ENCODE measurements around the gene ACTA1.
"Not testable (repeated sequence)": the region's sequence is repeated elsewhere in the genome, so short reads cannot be mapped to it uniquely, and the experiment has no call there.

ACTA1 gene

DNA sequence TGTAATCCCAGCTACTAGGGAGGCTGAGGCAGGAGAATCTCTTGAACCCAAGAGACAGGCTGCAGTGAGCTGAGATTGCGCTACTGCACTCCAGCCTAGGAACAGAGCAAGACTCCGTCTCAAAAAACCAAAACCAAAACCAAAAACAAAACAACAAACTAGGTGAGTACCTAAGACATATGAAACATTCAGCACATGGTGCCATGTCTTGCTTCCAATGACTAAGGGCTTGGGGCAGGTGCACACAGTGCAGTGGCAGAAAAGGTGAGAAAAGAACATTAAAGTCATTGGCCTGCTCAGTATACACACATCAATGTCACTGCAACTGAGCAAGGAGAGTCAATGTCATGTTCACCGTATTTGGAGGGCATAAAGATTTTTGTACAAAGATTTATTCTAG is 4.1 kb upstream of the ACTA1 start:
- no peak for DNase-seq

DNA sequence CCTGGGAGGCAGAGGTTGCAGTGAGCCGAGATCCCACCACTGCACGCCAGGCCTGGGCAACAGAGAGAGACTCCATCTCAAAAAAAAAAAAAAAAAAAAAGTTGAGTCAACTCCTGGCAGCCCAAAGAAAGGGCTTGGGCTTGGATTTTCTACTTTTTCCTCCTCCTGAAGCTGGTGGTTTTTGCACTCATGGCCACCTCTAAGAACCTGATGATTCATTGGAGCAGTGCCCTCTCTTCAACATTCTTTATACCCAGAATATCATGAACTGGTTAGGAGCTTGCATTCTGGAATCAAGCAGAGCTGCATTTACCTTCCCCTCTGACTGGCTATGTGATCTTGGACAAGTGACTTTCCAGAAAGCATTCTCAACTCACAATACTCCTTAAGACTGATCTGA is 3.5 kb upstream of the ACTA1 start:
- peak; percentile 44 for DNase-seq

DNA sequence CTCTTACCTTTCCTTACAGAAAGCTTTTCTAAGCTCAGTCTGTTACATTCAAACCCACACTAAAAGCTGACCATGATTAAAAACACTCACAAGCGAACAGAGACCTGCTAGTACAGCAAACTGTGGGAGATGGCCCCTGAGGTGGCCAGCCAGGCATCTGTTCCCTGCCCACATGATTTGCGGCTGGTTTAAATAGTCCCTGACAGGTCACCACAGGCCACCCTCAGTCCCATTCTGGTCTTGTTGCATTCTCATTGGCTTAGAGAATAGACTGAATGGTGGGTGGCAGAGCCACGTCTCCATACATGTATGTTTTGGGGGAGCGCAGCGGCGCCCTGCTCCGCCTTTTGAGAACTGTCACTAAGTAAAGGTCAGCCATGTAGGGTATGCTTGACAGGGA is 2.3 kb upstream of the ACTA1 start:
- no peak for DNase-seq

DNA sequence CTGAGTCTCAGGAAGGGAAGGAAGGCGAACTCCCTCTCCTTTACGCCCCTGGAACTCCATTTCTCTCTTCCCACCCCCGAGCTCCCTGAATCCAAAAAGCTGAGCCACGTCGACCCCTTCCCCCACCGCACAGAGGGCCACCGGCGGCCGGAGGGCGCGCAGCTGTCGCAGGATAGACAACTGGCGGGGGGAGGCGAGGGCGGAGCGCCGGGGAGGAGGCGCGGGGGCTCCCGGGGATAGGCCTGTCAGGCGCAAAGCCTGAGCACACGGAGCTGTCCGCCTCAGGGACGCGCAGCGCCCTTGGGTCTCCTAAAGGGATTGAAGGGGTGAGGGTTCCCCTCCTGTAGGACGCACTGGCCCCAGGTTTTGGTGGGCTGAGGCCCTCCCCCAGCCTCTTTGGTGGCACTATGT is 752 bp upstream of the ACTA1 start:
- DNase-seq: no peak

DNA sequence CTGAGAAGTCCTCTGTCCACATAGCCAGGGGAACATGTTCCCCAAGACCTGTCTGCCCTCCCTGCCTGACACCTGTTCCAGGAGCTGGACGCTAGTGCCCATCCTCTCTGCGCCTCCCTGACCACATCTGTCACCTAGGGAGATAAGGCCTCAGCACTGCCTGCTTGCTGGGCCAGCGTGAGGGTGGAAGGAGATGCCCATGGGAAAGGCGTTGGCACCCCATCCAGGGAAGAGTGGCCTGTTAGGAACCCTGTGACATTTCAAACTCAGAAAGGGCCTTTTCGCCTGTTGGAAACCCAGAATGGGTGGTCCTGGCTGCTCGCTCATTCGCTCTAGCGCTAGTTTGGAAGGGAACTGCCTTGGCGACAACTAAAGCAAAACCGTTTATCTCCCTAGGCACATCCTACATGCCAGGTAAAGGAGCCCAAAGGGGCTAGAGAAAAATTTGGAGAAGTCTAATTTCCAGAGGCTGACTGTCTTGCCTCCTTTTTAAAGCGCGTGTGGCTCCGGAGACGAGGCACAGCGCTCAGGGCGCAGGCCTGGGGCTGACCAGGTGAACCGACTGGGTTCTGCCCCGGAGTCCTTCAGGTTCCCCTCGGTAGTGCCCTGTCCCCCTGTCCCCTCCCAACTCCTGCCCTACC is 410 bp downstream of the ACTA1 start:
- DNase-seq: no peak

DNA sequence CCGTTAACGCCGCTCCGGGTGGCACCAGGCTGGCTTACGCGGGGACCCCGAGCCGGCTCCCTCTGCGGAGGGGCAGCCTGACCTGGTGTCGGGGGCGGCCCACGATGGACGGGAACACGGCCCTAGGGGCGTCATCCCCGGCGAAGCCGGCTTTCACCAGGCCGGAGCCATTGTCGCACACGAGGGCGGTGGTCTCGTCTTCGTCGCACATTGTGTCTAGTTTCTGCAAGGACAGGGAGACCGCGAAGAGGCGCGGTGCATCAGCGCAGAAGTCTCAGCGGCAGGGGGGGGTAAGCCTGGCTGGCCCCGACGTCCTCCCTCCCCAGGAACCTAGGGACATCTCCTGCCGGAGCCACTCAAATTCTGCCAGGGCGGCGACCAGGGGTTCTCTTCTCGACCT is 989 bp downstream of the ACTA1 start:
- no peak for DNase-seq

DNA sequence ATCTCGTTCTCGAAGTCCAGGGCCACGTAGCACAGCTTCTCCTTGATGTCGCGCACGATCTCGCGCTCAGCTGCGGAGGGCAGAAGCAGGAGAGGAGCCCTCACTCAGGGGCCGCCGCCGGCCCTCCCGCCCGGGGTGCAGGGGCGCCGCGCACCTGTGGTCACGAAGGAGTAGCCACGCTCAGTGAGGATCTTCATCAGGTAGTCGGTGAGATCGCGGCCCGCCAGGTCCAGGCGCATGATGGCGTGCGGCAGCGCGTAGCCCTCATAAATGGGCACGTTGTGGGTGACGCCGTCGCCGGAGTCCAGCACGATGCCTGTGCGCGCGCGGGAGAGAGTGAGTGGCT is 1.8 kb downstream of the ACTA1 start:
- no peak for DNase-seq

DNA sequence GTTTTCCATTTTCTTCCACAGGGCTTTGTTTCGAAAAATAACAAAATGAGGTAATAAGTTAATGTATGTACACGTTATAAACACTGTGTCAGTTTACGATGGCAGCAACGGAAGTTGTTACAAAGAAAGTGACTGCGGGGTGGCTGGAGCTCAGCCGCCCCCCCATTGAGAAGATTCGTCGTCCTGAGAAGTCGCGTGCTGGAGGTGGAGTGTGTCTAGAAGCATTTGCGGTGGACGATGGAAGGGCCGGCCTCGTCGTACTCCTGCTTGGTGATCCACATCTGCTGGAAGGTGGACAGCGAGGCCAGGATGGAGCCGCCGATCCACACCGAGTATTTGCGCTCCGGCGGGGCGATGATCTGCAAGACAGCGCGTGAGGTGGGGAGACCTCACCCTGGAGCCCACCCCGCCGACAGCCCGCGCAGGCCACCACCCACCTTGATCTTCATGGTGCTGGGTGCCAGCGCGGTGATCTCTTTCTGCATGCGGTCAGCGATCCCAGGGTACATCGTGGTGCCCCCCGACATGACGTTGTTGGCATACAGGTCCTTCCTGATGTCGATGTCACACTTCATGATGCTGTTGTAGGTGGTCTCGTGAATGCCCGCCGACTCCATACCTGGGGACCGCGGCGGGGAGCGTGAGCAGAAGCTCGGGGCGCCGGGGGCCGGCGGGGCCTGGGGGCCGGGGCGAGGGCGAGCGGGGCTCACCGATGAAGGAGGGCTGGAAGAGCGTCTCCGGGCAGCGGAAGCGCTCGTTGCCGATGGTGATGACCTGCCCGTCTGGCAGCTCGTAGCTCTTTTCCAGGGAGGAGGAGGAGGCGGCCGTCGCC is 2.4 kb downstream of the ACTA1 start:
- DNase-seq: no peak

DNA sequence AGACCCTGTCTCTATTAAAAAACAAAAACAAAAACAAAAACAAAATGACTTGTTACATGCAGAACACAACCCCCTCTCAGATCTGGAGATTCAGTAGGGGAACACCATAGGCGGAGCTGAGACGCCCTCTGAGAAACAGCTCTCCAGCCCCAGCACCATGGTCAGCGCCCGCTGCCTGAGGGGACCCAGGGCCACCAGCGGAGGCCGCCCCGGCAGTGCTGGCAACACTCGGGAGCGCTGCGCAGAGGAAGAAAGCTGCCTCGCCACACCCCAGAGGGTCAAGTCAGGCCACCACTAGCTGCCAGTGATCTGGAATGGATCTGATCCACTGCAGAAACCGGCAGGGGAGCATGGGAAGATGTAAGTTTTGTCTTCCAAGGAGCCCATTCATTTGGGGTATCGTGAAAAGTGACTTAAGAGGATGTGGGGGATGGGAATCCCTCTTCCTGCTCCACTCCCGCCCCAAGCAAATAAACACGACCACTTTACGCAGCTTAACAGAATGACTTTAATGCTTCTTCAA is 3.1 kb downstream of the ACTA1 start:
- peak; percentile 55 for DNase-seq

DNA sequence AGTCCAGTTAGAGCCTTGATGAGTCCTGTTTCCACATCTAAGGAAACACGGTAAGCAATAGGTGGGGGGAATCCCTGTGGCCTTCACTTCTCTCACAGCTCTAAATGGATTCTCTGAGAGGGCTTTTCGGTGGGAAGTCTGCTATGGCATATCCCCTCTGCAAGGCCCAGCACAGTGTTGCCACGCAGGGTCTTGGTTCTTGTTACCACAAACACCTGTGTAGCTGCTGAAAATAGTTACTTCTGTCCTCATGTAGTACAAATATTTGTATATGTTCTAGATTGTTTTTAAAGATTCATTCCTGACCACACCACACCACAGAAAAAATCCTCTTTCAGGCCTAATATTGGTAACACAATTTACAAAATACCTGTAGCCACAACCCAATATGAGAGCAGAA is 5.6 kb downstream of the ACTA1 start:
- no peak for DNase-seq

DNA sequence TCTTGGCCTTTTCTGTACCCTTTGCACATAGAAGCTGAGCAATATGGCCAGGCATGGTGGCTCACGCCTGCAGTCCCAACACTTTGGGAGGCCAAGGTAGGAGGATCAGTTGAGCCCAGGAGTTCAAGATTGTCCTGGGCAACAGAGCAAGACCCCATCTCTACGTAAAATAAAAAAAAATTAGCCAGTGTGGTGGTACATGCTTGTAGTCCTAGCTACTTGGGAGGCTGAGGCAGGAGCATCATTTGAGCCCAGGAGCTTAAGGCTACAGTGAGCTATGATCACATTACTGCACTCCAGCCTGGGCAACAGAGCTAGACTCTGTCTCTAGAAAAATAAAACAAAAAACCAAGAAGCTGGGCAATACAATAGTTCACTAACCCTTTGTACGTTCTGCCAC is 6.3 kb downstream of the ACTA1 start:
- no peak for DNase-seq

DNA sequence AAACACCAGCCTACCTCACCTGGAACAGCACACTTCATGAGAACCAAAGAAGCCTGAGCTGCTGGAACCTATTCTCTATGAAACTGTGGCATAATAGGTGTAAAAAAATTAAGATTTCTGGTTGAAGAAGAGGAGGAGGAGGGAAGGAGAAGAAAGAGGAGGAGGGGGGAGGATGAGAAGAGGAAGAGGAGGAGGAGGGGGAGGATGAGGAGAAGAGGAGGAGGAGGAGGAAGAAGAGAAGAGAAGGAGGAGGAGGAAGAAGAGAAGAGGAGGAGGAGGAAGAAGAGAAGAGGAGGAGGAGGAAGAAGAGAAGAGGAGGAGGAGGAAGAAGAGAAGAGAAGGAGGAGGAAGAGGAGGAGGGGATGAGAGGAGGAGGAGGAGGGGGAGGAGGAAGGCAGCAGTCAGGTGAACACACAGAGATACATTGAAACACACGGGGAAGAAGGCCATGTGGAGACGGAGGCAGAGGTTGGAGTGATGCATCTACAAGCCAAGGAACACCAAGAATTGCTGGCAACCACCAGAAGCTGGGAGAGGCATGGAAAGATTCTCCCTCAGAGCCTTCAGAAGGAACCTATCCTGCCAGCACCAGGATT is 8.2 kb downstream of the ACTA1 start:
- DNase-seq: no peak

DNA sequence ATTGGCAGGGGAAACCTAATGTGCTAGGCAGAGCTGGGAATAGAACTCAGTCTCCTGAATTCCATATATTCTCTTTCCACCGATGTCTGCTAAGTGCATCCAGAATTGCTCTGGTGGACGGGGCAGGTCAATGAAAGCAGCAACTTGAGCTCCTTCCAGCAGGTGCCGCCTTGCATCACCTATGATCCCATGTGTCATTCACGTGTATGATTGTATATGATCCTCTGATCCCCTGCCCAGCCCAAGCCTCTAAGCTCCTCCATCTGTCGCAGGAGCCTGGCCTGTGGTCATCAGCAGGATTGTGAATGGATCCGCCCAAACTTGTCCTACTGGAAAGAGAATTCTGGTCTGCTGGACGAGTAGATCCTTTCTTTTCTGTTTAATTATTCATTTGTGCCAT is 13.1 kb downstream of the ACTA1 start:
- no peak for DNase-seq

DNA sequence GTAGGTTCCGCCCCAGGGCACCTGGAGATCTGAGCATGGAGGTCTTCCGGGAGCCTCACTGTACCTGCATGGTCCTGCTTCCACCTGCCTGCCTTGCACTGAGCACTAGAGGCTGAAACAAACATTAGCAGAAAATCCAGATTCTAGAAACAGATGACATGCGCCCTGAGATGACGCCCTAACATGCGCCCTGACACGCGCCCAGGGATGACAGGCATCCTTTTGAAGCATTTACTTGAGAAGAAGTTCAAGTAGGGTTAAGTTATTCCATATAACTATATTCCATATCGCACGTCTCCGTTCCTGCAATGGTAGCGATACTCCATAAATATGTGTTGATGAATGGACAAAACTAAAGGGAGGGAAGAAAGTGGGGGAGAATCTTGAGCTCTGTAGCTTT is 13.7 kb downstream of the ACTA1 start:
- DNase-seq: no peak

DNA sequence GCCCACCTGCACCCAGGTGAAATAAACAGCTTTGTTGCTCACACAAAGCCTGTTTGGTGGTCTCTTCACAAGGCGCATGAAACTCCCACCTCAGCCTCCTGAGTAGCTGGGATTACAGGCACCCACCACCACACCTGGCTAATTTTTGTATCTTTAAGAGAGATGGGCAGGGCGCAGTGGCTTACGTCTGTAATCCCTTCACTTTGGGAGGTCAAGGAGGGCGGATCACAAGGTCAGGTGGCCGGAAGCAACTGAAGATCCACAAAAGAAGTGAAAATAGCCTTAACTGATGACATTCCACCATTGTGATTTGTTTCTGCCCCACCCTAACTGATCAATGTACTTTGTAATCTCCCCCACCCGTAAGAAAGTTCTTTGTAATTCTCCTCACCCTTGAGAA is 15.3 kb downstream of the ACTA1 start:
- DNase-seq: not testable (repeated sequence)

DNA sequence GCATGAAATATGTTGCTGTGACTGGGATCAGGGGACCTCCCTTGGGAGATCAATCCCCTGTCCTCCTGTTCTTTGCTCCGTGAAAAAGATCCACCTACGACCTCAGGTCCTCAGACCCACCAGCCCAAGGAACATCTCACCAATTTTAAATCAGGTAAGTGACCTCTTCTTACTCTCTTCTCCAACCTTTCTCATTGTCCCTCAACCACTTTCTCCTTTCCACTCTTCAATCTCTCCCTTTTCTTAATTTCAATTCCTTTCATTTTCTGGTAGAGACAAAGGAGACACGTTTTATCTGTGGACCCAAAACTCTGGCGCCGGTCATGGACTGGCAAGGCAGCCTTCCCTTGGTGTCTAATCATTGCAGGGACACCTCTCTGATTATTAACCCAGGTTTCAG is 21.1 kb downstream of the ACTA1 start:
- DNase-seq: not testable (repeated sequence)

DNA sequence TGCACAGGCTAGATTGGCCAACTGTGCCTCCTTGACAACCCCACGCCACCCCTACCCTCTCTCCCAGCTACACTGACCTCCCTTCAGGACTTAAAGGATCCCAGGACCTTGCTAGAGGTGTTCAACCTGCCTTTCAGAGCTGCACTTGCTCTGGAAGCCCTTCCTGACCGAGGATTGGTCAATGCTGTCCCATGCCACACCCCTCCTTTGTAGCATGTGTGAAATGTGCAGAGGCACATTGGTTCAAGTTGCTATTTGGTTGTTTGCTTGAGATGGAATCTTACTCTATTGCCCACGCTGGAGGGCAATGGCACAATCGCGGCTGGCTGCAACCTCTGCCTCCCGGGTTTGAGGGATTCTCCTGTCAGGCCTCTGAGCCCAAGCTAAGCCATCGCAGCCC is 21.8 kb downstream of the ACTA1 start:
- DNase-seq: no peak

DNA sequence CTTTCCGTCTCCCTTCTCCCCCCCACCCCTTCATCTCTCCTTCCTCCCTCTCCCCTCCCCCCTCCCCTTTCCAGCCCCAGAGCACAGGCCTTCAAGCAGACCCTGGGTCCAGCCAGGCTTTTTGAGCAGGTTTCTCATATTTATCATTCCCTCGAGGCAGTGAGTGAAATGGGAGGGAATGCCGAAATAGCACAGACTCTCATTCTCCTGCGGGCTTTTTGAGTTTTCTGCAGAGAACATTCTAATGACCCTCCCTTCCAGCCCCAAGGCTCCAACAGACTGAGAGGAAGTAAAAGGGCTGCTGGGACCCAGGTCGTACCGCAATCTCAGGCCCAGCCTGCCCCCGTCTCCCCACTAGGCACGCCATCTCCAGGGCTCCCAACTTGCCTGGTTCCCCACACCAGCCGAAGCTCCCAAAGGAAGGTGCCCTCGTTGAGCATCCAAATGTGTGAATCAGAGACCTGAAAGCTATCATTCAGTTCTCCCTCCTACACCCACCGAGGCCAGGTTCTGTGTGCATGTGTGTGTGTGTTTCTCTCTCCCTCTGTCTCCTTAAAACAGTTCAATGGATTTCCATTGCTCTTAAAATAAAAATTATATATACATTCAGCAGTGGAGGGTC is 22.3 kb downstream of the ACTA1 start:
- DNase-seq: no peak

DNA sequence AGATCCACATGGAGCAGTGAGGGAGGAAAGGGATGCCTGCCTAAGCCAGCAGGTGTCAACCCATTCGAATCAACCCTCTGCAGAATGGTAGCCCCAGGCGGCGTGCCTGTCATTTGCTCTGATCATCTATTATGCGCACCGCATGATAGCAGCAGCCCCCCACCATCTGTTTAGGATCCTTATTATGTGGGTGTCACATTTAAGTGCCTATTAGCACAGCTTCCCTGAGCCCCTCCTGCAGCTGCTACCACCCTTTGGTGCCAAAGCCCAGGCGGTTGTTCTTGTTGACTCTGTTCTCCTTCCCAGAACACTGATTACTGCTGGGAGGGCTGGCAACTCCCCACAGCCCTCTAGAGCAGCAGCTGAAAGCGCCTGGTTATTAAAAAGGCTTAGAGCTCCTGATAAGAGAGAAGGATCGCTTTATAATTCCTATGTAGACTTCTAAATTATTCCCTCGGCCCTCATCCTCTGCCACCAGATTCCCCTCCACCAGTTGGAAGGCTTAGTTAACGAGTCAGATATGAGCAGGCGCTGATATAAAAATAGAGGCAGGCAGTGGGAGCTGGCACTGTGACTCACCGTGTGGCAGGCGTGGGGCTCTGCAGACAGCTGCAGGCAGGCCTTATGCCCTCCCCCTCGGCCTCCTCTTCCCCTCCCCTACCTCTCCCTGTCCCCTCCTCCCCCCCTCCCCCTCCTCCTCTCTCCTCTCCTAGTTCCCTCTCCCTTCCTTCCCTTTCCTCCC is 23.0 kb downstream of the ACTA1 start:
- peak; percentile 58 for DNase-seq

DNA sequence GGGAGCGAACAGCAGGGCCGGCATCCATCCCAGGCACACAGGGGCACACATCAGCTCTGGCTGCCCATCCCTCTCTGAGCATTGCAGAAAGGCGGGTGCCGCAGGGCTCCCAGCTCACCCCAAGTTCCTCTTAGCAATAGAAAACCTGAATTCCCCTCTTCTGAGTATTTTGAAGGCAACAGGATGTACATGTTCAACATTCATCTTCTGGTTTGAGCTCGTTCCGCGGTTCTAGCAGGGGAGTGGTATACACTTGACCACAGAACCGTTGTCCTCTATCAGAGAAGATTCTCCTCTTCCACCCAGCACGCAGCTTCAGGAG is 23.6 kb downstream of the ACTA1 start:
- DNase-seq: no peak

DNA sequence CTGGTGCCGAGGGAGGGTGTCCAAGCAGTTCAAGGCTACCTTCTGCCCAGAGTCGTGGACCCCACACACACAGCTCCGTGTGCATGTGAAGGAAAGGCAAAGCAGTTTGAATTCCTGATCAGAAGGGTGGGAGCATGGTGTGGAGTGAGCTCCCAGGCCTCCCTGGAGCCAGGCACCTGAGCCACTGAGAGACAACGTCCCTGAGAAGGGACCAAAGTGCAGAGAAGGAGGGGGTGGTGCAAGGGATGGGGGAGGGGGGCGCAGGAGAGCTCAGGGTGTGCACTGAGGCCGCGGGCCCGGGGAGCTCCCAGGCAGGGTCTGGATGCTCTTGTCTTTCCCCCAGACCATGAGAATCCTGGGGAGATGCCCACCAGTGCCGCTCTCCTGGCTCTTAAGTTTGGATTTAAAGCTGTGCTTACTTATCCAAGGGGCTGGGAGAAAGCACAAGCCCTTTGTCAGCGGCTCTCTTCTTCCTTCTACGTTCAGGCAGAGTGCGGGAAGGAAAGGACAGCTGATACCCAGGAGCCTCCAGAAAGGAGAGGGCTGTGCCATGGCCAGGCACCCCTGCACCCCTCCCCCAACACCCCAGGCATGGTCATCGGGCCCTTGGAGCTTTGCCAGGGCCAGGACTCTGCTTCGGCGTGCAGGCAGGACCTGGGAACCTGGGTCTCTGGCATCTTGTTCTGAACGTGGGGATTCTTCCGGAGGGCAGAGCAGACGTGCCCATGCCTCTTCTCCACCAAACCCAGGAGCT is 24.1 kb downstream of the ACTA1 start:
- no peak for DNase-seq

DNA sequence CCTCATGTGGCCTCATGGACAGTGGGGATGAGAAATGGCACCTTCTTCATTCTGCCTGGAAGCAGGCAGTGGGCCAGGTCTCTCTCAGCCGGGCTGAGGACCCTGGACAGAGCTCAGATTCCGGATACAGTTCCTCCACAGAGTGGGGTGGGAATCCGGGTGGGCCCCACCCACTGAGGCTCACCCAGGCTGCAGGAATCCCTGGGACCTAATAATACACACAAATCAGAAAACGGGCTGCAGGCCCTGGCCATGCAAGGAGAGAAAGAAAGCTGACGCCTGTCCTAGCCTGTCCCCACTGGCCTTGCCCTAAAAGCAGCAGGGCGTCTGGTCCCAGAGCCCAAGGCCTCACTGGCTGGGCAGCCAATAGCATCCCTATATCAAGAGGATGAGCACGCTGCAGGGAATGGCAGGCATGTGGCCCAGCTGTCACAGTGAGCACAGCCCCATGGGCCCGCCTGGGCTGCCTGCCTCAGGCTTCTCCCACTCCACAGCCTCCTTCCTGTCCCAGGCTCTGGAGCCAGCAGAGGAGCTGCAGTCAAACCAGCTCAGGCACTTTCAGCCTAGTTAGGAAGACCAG is 25.3 kb downstream of the ACTA1 start:
- peak; percentile 16 for DNase-seq
